Stimulated activated CD8-positive, alpha-beta memory T cell treated with anti-CD3 and anti-CD28 coated beads, Interleukin-4, amount 100 ng/mL, for 24 hours (primary cell): ENCODE data around the gene ADCY7.

Experiments
- DNase-seq: peaks from one replicate; pipeline ENCODE4 v3.0.0-alpha.2; 2020; ENCODE audit warnings: low read depth

ADCY7 gene

DNA sequence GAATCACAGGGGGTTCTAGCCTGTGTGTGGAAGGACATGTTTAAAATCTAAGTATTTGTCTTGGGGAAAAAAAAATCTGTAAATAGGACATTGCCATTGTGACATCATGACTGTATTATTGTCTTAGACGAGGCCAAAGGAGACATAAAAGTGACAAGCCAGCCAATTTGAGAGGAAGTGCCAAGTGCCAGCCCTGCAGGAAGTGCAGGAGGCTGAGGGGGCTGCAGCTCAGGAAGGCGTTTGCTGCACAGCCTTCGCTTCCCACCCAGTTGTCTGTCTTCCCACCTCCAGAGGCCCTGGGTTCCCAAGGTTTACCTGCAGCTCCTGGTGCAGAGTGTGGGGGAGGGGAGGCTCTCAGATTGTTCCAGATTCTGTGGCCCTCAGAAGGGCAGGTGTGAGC lies 1.3 kb downstream of the ADCY7 start:
- DNase-seq = no peak

DNA sequence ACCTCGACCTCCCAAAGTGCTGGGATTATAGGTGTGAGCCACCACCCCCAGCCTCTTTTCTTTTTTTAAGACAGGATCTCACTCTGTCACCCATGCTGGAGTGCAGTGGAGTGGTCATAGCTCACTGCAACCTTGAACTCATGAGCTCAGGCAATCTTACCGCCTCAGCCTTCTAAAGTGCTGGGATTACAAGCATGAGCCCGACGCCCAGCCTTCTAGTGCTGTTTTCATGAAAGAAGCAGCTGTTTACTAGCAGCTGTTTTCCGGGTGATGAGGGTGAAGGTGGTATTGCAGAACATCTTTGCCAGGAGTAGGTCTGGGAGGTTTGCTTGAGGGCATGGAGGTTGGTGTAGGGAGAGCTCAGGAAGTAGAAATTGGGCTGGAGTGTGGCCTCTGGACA lies 2.0 kb downstream of the ADCY7 start:
- no peak for DNase-seq

DNA sequence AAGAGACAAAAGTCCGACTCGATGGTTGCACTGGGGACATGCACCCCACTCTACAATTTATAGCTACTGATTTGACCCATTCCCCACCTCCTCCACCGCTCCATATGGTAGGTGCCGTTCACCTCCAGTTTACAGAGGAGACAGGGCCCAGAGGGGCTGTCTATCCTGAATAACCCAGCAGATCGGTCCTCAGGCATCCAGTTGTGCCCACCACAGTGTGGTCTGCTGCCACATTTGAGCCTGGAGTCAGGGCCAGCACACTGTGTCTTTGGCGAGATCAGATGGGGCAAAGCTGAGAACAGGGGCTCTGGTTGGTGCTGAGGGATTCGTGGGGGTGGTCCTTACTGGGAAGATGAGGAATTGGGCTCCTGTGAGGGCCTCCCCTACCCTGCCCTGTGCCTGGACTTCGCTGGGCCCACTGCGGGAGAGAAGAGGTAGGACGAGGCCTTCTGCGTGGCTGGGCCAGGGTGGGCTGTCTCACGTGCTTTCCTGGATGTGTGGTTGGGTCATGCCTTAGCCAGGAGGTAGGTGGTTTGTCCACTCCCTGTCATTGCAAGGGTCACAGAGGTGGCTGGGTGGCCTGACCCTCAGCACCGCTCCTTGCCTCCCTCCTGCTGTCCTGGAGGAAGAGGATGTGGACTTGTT lies 2.8 kb downstream of the ADCY7 start:
- no peak for DNase-seq

DNA sequence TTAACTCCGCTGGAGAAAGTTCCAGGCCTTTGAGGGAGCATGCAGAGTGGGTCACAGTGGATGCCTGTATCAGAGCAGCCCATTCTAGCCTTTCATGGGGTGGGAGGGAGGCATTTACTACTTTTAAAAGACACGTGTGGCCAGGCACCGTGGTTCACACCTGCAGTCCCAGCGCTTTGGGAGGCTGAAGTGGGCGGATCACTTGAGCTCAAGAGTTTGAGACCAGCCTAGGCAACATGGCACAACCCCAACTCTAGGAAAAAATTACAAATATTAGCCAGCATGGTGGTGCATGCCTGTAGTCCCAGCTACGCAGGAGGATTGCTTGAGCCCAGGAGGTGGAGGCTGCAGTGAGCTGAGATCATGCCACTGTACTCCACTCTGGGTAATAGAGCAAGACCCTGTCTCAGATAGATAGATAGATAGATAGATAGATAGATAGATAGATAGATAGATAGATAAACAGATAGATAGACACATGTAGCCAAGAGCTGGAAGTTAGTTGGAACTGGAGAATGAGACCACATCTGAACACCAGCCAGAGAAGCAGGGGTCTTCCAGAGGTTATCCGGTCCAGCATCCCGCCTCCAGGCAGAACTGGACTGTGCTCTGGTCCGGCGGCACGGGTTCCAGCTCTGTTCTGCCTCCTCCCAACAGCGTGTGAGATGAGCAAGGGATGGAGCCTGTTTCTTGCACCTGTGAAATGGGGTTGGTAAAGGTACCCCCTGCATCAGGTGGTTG lies 3.6 kb downstream of the ADCY7 start:
- no peak for DNase-seq

DNA sequence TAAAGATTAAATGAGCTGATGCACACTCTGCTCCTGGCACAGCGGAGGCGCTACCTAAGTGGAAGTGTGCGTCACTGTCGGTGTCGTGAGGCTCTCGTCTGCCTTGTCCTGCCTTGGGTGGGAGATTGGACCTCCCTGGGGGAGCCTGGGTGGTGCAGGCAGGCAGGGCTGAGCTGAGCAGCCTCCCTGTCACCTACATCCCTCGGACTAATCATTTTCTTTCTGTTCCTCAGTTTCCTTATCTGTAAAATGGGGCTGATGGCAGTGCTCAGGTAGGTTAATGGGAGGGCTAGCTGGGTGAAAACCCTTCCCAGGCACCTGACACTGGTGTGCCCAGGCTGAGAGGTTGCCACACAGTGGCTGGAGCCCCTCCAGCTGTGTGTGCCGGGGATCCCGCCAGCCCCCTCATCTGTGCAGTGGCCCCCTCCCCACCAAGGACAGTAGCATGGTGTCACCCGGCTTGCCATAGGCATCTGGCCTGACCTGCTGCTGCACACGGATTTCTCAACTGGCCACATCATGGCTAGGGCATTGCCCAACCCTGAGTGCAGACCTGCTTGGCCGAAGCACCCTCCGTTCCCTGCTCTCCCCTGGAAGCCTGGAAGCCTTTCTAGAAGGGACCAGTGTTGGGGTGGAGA lies 4.3 kb downstream of the ADCY7 start:
- DNase-seq = no peak

DNA sequence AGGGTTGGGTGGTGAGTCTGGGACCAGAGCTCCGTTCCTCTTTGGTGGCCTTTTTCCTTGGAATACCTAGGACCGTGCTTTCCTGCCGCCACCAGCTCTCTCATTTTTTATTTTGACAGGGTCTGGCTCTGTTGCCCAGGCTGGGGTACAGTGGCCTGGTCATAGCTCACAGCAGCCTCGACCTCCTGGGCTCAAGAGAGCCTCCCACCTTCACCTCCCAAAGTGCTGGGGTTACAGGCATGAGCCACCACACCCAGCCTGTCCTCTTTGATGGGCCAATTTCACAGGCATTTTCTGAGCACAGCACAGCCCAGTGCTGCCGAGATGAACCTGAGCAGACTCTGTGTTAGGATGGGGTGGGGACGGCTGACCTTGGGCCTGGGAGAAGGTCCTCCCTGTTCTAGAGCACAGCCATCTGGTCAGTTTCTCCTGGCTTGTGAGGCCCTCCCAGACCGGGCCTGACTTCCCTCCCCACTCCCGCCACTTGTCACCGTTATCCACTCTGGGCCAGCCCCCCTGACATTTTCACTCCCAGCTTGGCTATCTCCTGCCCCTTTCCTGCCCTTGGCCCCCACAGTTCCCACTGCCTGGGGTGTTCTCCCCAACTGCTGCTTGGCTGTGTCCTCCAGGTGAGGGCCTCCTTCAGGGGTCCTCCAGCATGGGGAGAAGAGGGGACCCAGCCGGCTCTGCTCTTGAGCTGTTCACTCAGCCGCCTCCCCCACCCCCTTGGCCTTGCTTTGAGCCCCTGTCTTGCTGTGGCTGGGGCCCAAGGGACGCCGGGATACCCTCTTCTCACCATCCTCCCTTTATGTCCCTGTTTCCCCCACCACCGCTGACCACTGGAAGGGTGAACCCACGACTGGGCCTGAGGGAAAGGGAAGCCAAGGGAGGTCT lies 5.0 kb downstream of the ADCY7 start:
- DNase-seq = no peak

DNA sequence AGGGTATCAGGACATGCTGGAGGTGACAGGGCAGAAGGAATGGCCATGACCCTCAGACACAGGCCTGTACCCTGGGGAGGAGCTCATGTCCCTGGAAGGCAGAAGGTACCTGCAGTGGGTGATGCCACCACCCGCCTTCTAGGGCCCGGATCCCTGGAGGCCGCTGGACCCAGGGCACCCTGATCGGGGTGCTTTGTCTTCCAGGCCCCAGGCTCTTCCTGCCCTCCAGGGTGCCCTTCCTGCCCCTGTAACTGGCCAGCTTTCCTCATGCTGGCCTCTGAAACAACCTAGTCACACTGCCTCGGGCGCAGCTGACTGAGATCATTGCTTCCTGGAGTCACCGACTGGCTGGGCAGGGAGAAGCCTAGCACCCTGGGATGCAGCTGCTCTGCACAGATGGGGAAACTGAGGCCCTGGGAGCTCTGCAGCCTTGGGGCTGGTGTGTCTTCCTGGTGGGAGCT lies 5.8 kb downstream of the ADCY7 start:
- DNase-seq = no peak

DNA sequence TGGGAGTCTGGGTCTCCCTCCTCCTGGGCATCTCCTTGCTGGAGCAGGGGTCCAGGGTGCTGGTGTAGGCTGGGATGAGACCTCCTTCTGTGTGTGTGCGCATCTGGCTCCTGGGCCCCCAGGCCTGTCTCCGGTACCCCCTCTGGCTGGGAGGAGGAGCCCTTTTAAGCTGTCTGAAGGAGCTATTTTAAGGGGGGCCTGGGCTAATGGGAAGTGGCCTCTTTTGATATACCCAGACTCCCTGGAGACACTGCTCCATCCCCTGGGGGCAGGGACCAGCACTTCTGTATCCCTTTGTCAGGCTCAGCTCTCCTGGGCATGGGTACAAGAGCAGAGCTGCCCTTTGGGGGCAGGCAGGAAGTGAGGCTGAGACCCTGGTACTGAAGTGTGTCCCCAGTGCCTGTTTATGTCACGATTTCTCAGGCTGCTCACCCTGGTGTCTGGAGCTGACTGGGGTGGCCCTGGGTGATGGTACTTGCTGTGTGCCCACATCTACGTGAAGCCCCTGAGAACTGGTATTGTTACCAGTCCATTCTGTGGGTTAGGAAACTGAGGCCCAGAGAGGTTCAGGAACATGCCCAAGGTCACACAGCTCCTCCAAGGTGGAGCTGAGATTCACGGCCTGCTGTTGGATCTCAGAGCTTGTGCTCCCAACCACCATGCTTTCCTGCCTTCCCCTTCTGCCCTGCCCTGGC lies 6.5 kb downstream of the ADCY7 start:
- no peak for DNase-seq

DNA sequence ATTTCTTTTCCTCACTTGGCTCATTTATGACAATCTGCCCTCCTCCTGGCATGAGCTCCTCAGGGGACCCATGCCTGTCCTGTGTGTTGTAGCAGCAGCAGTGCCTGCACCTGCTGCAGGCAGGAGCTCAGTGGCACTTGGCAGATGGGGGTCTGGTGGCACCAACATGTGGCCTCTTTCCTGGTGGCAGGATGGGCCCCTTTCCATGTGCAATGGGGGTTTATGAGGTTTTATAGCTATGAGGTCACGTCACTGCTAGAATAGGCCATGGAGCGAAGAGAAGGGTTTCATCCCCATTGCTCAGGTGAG lies 7.0 kb downstream of the ADCY7 start:
- DNase-seq = no peak

DNA sequence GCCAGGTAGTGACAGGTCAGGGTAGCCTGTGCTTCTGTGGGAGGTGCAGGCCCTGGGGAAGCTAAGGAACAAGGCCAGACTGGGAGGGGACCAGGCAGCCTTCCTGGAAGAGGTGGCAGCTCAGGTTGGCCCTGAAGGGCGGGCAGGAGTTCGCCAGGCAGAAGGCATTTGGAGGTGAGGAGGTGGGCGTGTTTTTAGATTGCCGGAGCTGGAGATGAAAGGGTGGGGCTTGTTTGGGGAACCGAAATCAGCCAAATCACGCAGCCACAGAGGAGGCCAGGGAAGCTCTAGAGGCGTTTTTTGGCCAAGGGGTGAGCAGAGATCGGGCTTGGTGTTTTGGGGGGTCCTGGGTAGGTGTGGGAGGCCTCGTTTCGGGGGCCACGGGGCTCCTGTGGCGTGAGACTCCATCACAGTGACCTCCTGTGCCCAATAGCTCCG lies 7.6 kb downstream of the ADCY7 start:
- no peak for DNase-seq

DNA sequence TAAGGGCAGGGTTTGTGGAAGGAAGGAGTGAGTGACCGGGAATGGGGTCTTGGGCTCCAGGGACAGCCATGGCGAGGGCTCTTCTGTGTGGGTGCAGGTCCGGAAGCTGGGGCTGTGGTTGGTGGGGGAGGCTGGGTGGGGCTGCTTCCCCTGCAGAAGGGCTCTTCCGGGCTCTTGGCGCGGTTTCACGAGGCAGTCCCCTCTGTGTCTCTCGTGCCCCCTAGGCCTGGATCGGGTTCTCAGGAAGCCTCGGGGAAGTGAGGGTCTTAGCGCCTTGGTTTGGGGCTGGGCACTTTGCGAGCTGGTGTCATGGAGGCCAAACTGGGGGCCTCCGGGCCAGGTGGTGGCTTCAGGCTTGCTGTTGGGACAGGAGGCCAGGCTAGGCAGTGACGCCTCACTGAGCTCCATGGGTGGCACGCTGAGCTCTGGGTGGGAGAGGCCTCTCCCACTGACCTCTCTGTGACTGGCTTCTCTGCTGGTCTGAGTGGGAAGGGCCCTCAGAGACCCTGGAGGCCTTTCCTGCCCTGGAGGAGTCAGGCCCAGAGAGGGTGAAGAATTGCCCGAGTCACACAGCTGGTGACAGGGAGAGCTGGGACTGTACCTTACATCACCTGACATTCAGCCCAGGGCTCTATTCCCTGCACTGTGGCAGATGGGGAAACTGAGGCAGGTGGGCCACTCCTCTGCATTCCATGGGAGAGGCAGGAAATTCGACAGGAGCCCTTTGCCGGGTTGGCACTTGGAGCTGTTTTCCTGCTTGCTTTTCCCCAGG lies 8.2 kb downstream of the ADCY7 start:
- DNase-seq = no peak

DNA sequence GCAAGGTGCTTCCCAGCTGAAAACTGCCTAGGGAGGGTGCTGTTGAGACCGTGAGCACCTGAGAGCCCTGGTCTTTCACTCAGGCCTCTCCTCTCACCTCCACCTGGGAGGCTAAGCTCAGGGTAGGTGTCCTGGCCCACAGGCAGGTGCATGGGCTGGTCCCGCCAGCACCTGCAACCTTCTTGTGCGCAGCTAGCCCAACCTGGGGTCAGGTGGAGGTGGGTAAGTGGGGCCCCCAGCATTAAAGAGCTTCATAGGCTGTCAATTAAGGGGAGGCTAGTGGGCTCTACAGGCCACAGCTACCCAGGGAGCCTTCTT lies 8.7 kb downstream of the ADCY7 start:
- DNase-seq = no peak

DNA sequence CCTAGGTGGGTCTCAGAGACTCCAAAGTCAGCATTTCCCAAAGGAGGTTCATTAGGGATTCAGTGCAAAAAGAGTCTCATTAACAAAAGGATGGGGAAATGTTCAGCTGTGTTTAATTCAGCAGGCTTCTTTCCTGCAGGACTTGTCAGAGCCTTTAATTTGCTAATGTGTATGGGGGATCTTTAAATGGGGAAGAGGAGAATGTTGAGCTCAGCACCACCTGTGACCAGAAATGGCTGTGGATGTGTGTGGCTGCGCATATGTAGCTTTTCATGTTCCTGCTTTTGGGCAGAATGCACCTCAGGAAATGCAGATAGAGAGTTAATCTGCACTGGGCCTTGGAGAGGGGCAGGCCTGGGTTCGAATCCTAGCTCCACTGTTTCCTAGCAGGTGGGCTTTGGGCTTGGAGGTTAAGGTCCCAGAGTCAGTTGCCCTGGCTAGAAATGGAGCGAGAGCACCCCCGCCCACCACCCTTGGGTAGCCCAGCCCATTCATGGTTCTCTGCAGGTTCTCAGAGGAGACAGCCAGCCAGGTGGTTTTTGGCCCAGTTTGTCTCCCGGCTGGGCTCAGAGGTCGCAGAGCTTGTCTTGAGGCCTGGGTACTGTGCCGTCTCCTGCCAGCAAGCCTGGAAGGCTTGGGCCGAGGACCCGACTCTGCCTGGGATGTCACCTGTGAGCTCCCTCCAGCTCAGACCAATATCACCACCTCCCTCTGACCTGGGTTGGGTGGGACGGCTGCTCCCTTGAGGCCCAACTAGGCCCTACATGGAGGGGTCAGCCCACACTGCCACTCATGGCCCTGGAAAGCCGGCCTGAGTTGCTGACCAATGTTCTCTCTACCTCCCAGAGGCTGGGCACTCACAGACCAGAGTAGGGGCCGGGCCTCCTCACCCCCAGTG lies 9.3 kb downstream of the ADCY7 start:
- DNase-seq = no peak

DNA sequence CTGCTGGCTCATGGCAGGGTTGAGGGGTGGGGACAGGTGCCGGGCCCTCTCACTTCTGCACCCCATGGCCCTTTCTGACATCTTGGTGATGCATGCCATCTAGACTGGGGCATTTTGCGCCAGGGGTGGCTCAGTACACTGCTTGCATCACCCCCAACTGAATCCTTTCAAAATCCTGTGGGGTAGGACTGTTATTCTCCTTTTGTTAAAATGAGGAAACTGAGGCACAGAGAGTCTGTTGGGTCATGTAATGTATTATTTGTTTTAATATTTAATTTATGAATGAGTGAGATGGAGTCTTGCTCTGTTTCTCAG lies 9.9 kb downstream of the ADCY7 start:
- DNase-seq = no peak

DNA sequence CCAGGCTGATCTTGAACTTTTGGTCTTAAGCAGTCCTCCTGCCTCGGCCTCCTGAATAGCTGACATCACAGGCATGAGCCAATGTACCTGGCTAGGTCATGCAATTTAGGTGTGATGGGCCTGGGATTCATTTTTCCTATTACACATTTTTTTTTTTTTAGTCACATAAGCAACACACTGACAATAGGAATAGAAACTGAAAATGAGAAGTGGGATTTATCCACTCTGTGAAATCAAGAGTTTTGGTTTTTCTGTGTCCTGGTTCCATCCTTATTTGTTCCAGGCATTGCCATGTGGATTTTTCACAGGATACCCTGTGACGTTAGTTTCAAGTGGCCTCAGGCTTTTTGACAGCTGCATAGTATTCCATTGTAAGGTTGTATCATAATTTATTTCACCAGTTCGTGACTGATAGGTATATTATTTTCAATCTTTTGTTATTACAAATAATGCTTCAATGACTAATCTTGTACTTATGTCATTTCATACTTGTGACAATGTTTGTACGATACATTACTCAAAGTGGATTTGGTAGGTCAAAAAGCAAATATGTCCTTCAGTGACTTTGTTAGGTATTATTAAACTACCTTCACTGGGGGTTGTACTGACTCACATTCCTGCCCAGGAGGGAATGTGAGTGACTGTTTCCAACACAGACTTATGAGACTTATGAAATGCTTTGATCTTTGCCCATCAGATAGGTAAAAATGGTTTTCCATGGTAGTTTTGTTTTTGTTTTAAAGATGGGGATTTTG lies 10.6 kb downstream of the ADCY7 start:
- DNase-seq = no peak

DNA sequence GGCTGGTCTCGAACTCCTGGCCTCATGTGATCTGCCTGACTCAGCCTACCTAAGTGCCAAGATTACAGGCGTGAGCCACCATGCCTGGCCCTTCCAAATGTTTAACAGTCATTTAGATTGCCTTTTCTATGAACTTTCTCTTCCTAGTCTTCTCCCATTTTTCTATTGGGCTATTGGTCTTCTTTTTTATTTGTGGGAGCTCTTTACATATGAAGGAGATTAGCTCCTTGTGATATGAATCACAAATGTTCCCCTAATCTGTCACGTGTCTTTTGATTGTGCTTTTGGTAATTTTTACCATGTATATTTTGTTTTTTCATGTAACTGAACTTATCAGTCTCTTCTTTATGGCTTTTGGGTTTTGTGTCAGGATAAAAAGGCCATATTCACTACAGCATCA lies 11.9 kb downstream of the ADCY7 start:
- no peak for DNase-seq

DNA sequence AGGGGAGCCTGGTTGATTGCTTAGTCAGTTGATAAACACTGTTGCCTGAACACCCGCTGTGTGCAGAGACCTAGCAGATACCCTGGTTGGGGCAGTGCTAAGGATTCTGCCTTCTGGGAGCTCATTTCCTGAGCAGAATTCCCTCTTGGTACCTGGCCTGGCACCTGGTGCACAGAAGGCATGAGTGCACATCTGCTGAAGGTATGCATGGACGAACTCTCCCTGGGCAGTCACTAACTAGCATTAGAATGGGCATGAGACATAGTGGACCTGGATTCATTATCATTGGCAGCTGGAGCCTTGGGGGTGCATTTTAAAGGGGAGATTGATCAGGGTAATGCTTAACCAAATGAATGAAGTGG lies 13.1 kb downstream of the ADCY7 start:
- no peak for DNase-seq

DNA sequence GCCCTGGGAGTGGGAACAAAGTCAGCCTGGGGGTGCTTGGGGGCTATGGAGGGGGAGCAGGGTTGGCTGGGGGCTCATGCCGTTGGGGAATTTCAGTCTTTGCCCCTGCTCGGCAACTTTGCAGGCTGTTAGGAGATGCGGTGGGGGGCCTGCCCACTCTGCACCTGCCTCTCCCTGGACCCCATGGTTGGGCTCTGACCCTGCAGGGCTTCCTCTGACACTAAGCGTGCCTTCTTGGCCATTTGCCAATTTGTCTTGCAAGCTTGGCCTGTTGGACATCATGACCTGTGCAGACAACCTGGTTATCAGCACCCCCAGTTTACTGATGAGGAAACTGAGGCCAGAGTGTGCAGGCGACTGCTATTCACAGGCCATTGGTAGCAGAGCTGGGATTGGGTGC lies 14.6 kb downstream of the ADCY7 start:
- DNase-seq = no peak

DNA sequence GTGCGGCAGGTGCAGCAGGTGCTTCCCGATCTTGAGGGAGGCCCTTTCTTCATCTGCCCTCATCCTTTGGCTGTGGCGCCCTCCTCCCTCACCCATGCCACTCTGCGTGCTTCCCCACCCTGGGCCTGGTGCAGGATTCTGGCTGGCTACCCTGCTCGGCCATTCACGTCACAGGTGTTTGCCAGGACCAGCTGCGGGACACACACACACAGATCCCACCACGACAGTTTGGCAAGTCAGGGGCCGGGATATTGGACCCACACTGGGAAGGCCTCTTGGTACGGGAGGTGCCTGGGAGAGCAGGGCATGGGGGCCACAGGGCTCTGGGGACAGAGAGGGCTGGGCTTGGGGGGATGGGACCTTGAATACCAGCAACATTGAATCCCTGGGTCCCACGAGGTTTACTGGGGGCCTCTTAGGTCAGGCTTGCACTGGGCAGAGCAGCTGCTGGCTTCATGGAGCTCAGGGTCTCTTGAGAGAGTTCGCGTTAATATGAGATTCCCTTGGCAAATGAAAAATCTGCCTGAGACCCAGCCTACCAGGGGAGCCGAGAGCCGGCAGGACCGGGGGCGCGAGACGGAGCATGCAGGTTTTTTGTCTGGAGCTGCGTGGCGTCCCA lies 15.1 kb downstream of the ADCY7 start:
- no peak for DNase-seq
